Activated effector memory CD4-positive, alpha-beta T cell treated with anti-CD3 and anti-CD28 coated beads, Interleukin-2, amount 50 U/mL, for 16 hours (primary cell): ENCODE results near the gene BEND6.
"Not testable (repeated sequence)": the region's sequence is repeated elsewhere in the genome, so short reads cannot be mapped to it uniquely, and the experiment has no call there.

ENCODE experiments used
- DNase-seq: peaks from one replicate; pipeline ENCODE4 v3.0.0-alpha.2; 2020

Gene BEND6

DNA sequence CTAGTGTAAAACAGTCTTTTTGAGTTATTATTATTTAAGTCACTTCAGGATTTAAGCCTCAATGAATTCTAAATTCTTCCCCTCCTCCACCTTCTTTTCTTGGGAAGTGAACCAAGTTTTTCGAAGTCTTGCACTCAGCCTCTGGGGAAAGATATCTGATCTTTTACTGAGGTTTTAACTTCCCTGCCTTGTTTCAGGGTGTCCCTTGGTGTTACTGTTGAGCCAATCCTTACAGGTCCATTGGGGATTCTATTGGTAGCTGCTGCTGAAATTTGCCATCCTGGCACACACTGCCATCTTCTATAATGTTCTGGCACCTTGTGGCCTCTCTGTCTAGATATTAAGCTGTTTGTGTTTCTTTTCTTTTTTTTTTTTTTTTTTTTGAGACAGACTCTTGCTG lies 31.7 kb downstream of the BEND6 start:
- DNase-seq, result no peak

- DNase-seq, result no peak
Measured at GRCh38 chr6:56988145-56988544, 33.2 kb downstream of the BEND6 start.

DNA sequence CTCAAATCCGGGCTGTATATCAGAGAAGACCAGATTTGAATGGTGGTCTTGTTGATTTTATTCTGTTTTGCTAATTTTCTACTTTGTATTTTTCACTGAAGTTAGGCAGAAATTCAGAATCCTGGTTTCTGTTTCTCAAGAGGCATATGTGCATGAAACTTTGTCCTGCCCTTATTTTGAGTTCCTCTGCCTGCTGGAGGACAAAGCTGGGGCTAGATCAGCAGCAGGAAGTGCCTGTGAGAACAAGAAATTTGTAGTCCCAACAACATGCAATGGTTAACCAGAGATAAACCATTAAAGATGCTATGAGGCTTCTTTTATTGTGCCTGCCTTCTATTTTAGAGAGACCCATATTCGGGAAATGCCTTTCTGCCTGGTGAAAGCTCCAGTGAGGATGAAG lies 37.1 kb downstream of the BEND6 start:
- DNase-seq, result no peak

DNA sequence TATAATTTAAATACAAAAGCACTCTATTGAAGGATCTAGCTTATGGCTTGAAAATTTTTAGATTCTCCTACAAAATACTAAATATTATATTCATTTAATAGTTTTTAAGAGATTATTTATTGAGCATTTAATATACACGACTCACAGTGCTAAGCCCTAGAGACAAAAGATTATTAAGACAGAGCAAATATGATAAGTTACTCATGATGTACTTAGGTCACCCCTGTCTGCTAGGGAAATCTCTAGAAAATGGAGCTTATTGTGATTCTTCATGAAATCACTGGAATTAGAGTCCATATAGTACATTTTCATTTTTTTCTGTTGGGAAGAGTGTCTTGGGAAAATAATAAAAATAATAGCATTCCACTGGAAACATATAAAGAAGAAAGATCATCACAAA lies 37.8 kb downstream of the BEND6 start:
- no peak for DNase-seq

- DNase-seq, result no peak
Measured at GRCh38 chr6:56995347-56995902, 40.5 kb downstream of the BEND6 start.

GRCh38 chr6:56996401-56996800 lies 41.5 kb downstream of the BEND6 start:
- DNase-seq, result no peak

GRCh38 chr6:56999049-56999448 lies 44.1 kb downstream of the BEND6 start:
- no peak for DNase-seq

DNA sequence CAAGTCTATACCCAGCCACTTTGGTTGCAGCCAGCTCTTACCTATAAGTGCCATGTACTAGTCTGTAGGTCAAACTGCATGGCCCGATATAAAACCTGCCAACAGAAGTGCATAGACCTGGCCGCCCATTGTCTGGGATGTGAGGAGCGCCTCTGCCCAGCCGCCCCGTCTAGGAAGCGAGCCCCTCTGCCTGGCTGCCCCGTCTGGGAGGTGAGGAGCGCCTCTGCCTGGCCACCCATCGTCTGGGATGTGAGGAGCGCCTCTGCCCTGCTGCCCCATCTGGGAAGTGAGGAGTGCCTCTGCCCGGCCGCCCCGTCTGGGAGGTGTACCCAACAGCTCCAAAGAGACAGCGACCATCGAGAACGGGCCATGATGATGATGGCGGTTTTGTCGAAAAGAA lies 44.8 kb downstream of the BEND6 start:
- DNase-seq, result not testable (repeated sequence)

- DNase-seq, result no peak
Measured at GRCh38 chr6:57002197-57002596, 47.3 kb downstream of the BEND6 start.

GRCh38 chr6:57004292-57004691 lies 49.4 kb downstream of the BEND6 start:
- no peak for DNase-seq

DNA sequence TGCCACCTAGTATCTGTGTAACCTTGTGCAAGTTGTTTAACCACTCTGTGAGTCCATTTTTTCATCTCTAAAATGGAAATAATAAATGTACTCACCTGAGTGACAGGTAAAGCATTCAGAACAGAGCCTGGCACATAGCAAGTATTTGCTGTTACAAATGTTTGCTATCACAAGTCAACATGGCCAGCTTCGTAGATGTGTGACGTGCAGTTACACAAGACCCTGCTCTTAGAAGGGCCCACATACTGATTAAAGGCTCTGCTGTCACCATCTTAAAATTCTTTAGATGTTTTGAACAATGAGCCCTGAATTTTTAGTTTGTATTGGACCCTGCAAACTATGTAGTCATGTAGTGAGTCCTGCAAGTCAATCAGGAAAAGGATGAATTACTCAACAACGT lies 51.2 kb downstream of the BEND6 start:
- DNase-seq, result no peak

DNA sequence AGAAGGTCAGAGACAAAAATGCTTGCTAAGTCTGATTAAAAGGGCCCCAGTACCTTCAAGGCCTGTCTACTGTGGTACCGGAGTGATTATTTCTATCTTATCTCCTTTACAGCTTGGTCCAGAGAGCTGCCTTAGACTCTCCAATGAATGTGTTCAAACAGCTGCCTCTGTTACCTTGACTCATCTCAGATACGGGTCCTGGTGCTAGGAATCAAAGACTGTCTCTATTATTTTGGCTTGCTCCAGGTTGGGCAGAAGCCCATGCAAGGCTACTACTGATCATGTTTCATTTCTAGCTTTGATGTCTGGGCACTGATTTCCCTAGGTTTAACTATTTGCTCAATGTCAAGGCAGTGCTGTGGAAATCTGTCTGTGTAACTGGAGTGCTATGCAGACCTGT lies 53.2 kb downstream of the BEND6 start:
- DNase-seq, result not testable (repeated sequence)

GRCh38 chr6:57013521-57013926 lies 58.6 kb downstream of the BEND6 start:
- DNase-seq, result no peak

DNA sequence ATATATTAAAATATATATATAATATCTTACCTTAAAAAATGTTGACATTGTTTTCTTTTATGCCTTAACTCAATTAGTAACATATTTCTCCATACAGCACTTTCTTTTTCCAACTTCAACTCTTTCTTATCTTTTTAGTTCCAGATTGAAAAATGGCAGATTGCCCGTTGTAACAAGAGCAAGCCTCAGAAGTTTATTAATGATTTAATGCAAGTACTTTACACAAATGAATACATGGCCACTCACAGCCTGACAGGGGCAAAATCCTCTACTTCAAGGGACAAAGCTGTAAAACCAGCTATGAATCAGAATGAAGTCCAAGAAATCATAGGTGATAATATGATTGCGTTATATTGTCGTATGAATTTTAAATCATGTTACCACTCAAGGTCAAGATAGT lies 62.2 kb downstream of the BEND6 start:
- DNase-seq, result no peak

DNA sequence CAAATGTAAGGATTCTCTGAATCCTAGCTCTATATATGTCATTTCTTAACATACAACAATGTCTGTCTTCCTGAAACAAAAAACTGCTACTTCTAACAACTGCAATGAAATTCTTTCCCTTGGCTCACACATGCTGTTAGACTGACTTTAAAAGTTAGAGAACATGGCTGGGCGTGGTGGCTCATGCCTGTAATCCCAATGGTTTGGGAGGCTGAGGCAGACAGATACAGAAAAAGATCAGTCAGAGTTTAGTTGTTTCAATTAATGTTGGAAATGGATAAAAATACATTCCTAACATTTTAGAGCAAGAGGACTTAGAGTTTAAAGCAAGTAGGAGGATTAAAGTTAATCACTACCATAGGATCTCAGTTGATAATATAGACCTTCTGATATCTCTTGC lies 62.9 kb downstream of the BEND6 start:
- DNase-seq, result no peak

DNA sequence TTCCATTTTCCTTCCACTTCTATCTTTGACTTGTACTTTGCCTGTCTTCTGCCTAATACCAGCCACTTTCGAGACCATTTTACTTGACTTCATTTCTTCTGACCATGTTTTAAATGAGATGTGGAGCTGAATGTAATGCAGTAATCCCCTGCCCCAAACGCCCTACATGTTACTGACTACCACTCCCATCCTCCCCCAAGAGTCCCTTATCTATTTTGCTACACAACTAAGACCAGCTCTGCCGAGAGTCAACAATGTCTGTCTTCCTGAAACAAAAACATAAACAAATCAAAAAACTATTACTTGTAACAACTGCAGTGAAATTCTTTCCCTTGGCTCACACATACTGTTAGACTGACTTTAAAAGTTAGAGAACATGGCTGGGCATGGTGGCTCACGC lies 64.5 kb downstream of the BEND6 start:
- no peak for DNase-seq

- no peak for DNase-seq
Measured at GRCh38 chr6:57021086-57021720, 66.3 kb downstream of the BEND6 start.

DNA sequence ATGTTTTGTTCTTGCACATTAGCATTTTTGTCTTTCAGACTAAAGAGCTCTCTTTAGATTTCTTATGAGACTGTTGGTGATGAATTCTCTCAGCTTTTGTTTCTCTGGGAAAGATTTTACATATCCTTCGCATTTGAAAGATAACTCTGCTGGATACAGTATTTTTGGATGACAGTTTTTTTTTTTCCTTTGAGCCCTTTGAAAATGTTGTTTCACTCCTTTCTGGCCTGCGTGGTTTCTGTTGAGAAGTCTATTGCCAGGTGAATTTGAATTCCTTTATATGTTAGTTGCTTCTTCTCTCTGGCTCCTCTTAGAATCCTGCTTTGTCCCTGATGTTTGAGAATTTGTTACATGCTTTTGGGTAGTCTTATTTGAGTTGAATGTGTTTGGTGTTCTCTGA lies 69.4 kb downstream of the BEND6 start:
- no peak for DNase-seq

DNA sequence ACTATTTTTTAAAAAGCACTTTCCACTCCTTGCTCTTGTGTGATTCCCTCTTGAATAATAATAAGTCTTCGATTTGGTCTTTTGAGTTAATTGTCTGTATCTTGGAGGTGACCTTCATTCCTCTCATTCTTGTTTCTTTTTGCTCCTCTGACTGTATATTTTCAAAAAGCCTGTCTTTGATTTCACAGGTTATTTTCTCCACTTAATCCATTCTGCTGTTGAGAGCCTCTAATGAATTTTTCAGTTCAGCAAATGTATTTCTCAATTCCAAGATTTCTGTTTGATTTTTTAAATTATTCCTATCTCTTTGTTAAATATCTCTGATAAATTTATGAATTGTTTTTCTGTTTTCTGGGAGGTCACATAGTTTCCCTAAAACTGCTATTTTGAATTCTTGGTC lies 69.9 kb downstream of the BEND6 start:
- DNase-seq, result no peak

DNA sequence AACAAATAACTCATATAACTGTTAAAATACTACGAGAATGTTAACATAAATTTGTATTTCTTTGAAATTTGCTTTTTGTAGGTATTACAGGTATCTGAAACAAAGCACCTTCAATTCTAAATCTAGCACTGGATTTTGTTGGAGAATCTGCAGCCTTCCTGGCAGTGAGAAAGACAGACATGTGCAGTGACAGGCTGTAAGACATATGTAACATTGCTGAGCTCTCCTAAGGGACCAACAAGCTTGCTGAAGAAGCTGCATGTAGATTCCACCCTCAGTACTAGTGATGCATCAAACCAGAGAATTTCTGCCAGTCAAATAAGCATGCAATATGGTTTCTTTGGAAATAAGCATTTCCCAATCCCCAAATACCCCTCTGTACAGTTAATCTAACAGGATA lies 71.1 kb downstream of the BEND6 start:
- DNase-seq, result no peak

DNA sequence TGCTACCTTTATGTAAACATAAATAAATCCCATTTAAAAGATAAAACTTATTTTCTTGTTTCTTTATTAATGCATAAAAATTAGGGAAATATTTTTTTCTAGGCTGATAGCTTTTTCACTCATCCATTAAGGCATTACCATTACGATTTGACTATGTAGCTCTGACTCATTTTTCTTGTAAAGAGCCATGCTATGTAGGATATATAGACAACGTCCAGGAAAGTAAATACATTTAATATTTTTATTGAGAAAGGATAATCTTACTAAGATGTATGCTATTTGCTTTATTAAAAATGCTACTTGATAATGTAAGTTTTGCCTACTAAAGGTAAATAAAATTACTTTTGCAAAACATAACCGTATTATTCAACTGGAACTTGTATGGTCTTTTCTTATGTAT lies 72.4 kb downstream of the BEND6 start:
- DNase-seq, result no peak

GRCh38 chr6:57029213-57029612 lies 74.3 kb downstream of the BEND6 start:
- DNase-seq, result no peak

- DNase-seq, result no peak
Measured at GRCh38 chr6:57033228-57033627, 78.3 kb downstream of the BEND6 start.

DNA sequence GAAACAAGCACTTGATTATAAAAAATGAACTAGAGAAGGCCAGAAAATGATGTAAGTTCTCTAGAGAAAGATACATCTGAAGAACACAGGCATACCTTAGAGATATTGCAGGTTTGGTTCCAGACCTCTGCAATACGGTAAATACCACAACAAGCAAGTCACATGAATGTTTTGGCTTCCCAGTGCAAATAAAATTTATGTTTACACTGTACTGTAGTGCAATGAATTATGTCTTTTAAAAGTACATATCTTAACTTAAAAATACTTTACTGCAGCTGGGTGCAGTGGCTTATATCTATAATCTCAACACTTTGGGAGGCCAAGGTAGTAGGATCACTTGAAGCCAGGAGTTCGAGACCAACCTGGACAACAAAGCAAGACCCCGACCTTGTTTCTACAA lies 80.6 kb downstream of the BEND6 start:
- no peak for DNase-seq

DNA sequence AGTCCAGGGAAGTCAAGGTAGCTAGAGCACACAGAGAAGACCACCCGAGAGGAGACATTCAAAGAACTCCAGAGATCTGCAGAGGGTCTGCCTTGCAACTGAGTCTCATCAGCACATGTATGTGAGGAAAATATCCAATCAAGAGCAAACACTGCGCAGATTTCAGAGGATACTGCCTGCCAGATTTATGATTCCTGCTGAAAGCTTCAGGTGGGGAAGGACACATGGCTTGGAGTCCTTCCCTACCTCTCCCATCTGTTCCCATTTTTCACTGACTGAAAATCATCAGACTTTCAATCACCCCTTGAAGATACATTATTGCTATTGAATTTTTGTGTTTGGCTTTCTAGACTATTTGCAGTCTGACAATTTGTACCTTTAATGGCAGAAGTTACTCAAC lies 84.0 kb downstream of the BEND6 start:
- no peak for DNase-seq
